ENCODE data around the gene CCND2. TPM values are rescaled to one million over a fixed set of nuclear protein-coding genes. Genes with fewer than 3 reads are reported as not detected.

Gene CCND2
- total and polyA plus RNA-seq, 2 experiments from 2014 or later, result 75.6 to 224 TPM

DNA sequence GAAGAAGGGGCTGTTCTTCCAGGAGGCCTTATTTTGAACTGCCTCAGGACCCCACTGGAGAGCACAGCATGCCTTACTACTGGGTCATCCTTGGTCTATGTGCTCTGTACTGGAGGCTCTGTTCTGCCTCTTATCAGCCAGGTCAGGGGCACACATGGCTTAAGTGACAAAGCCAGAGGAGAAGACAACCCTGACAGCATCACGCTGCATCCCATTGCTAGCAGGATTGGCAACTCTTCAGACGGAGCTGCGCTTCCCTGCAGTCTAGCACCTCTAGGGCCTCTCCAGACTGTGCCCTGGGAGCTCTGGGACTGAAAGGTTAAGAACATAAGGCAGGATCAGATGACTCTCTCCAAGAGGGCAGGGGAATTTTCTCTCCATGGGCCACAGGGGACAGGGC, 30.2 kb downstream of the CCND2 start (continued):
- TF ChIP-seq, protein P1, sequence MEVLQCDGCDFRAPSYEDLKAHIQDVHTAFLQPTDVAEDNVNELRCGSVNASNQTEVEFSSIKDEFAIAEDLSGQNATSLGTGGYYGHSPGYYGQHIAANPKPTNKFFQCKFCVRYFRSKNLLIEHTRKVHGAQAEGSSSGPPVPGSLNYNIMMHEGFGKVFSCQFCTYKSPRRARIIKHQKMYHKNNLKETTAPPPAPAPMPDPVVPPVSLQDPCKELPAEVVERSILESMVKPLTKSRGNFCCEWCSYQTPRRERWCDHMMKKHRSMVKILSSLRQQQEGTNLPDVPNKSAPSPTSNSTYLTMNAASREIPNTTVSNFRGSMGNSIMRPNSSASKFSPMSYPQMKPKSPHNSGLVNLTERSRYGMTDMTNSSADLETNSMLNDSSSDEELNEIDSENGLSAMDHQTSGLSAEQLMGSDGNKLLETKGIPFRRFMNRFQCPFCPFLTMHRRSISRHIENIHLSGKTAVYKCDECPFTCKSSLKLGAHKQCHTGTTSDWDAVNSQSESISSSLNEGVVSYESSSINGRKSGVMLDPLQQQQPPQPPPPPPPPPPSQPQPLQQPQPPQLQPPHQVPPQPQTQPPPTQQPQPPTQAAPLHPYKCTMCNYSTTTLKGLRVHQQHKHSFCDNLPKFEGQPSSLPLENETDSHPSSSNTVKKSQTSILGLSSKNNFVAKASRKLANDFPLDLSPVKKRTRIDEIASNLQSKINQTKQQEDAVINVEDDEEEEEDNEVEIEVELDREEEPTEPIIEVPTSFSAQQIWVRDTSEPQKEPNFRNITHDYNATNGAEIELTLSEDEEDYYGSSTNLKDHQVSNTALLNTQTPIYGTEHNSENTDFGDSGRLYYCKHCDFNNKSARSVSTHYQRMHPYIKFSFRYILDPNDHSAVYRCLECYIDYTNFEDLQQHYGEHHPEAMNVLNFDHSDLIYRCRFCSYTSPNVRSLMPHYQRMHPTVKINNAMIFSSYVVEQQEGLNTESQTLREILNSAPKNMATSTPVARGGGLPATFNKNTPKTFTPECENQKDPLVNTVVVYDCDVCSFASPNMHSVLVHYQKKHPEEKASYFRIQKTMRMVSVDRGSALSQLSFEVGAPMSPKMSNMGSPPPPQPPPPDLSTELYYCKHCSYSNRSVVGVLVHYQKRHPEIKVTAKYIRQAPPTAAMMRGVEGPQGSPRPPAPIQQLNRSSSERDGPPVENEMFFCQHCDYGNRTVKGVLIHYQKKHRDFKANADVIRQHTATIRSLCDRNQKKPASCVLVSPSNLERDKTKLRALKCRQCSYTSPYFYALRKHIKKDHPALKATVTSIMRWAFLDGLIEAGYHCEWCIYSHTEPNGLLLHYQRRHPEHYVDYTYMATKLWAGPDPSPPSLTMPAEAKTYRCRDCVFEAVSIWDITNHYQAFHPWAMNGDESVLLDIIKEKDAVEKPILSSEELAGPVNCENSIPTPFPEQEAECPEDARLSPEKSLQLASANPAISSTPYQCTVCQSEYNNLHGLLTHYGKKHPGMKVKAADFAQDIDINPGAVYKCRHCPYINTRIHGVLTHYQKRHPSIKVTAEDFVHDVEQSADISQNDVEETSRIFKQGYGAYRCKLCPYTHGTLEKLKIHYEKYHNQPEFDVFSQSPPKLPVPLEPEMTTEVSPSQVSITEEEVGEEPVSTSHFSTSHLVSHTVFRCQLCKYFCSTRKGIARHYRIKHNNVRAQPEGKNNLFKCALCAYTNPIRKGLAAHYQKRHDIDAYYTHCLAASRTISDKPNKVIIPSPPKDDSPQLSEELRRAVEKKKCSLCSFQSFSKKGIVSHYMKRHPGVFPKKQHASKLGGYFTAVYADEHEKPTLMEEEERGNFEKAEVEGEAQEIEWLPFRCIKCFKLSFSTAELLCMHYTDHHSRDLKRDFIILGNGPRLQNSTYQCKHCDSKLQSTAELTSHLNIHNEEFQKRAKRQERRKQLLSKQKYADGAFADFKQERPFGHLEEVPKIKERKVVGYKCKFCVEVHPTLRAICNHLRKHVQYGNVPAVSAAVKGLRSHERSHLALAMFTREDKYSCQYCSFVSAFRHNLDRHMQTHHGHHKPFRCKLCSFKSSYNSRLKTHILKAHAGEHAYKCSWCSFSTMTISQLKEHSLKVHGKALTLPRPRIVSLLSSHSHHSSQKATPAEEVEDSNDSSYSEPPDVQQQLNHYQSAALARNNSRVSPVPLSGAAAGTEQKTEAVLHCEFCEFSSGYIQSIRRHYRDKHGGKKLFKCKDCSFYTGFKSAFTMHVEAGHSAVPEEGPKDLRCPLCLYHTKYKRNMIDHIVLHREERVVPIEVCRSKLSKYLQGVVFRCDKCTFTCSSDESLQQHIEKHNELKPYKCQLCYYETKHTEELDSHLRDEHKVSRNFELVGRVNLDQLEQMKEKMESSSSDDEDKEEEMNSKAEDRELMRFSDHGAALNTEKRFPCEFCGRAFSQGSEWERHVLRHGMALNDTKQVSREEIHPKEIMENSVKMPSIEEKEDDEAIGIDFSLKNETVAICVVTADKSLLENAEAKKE (CRISPR knock-in tag; IDR thresholded peaks at IDR 0.05), result no peak
- TF ChIP-seq, protein P2, sequence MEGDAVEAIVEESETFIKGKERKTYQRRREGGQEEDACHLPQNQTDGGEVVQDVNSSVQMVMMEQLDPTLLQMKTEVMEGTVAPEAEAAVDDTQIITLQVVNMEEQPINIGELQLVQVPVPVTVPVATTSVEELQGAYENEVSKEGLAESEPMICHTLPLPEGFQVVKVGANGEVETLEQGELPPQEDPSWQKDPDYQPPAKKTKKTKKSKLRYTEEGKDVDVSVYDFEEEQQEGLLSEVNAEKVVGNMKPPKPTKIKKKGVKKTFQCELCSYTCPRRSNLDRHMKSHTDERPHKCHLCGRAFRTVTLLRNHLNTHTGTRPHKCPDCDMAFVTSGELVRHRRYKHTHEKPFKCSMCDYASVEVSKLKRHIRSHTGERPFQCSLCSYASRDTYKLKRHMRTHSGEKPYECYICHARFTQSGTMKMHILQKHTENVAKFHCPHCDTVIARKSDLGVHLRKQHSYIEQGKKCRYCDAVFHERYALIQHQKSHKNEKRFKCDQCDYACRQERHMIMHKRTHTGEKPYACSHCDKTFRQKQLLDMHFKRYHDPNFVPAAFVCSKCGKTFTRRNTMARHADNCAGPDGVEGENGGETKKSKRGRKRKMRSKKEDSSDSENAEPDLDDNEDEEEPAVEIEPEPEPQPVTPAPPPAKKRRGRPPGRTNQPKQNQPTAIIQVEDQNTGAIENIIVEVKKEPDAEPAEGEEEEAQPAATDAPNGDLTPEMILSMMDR (conservative IDR thresholded peaks at IDR 0.05; ENCODE audit: low read depth in 2 of 2), result no peak
- no peak for TF ChIP-seq CREB1 (CRISPR knock-in tag; IDR thresholded peaks at IDR 0.05; ENCODE audit: low read depth)

- H3K4me3 Mint-ChIP-seq, result peak overlapping the region; percentile 68
- H3K36me3 Mint-ChIP-seq (ENCODE audit: low read depth), result peaks cover 45% of the 10 kb centered on the region
- ATAC-seq (peak; percentile 96), DNase-seq (ENCODE audit: low spot score) (peak; percentile 95)
- H3K9me2 ChIP-seq (ENCODE audit: insufficient read depth), result no peaks in the 10 kb centered on the region
- H3K4me1 Mint-ChIP-seq, result peaks cover 35% of the 10 kb centered on the region
- peaks cover 12% of the 10 kb centered on the region for H3K27me3 Mint-ChIP-seq (ENCODE audit: insufficient read depth, low read depth, poor library complexity)
- no peaks in the 10 kb centered on the region for H3K79me2 ChIP-seq (replicated peaks; ENCODE audit: insufficient read depth)
- peak overlapping the region; percentile 72 for H3K4me2 ChIP-seq
- peak overlapping the region; percentile 46 for H3K4me3 ChIP-seq
- H3K36me3 ChIP-seq (ENCODE audit: insufficient read depth), result peaks cover 6% of the 10 kb centered on the region
- peaks cover 24% of the 10 kb centered on the region for H3K4me1 ChIP-seq (ENCODE audit: insufficient read depth)
- TF ChIP-seq ETS1 (IDR thresholded peaks at IDR 0.05) (no peak), POLR2AphosphoS5 (IDR thresholded peaks at IDR 0.05; ENCODE audit: low read depth) (peak; percentile 32)
- TF ChIP-seq, protein P2 (conservative IDR thresholded peaks at IDR 0.05; ENCODE audit: low read depth in 2 of 2), result peak; percentile 69 to 84
- TF ChIP-seq, protein P3, sequence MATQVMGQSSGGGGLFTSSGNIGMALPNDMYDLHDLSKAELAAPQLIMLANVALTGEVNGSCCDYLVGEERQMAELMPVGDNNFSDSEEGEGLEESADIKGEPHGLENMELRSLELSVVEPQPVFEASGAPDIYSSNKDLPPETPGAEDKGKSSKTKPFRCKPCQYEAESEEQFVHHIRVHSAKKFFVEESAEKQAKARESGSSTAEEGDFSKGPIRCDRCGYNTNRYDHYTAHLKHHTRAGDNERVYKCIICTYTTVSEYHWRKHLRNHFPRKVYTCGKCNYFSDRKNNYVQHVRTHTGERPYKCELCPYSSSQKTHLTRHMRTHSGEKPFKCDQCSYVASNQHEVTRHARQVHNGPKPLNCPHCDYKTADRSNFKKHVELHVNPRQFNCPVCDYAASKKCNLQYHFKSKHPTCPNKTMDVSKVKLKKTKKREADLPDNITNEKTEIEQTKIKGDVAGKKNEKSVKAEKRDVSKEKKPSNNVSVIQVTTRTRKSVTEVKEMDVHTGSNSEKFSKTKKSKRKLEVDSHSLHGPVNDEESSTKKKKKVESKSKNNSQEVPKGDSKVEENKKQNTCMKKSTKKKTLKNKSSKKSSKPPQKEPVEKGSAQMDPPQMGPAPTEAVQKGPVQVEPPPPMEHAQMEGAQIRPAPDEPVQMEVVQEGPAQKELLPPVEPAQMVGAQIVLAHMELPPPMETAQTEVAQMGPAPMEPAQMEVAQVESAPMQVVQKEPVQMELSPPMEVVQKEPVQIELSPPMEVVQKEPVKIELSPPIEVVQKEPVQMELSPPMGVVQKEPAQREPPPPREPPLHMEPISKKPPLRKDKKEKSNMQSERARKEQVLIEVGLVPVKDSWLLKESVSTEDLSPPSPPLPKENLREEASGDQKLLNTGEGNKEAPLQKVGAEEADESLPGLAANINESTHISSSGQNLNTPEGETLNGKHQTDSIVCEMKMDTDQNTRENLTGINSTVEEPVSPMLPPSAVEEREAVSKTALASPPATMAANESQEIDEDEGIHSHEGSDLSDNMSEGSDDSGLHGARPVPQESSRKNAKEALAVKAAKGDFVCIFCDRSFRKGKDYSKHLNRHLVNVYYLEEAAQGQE (IDR thresholded peaks at IDR 0.05; ENCODE audit: unreplicated experiment), result no peak
- H3K9me3 Mint-ChIP-seq, result no peaks in the 10 kb centered on the region; the same call in 2 of the 3 replicates
- H3F3A ChIP-seq (replicated peaks; ENCODE audit: low read depth), result peaks cover 47% of the 10 kb centered on the region
- H3K27ac Mint-ChIP-seq, result peak overlapping the region; percentile 91
- peaks cover 17% of the 10 kb centered on the region for H4K20me1 ChIP-seq (replicated peaks; ENCODE audit: insufficient read depth)
- H3K27me3 ChIP-seq (ENCODE audit: insufficient read depth), result no peaks in the 10 kb centered on the region
- H3K27ac ChIP-seq (ENCODE audit: low read depth), result peak overlapping the region; percentile 89
- no peak overlapping the region for H2AFZ ChIP-seq
Observed at GRCh38 chr12:4307593-4308333, 34.2 kb downstream of the CCND2 start.
